Neural progenitor cell (in vitro differentiated cells): ENCODE data around the gene SPANXN2. TPM values are rescaled to one million over a fixed set of nuclear protein-coding genes. Genes with fewer than 3 reads are reported as not detected.
"Not testable (repeated sequence)": the region's sequence is repeated elsewhere in the genome, so short reads cannot be mapped to it uniquely, and the experiment has no call there.

Experiments used
- DNase-seq: peaks from one replicate; pipeline ENCODE4 v3.0.0-alpha.2; 2016; ENCODE audit warnings: low spot score
- H2AFZ ChIP-seq: fragments of 200-600 bp; sonication (generic); replicated peaks from 2 replicates; pipeline ENCODE4 v1.6.1; 2016; ENCODE audit warnings: antibody characterized with exemption
- H3F3A ChIP-seq: fragments of 200-600 bp; sonication (generic); 2 replicates; pipeline ENCODE4 v1.6.1; 2016; ENCODE audit warnings: antibody characterized with exemption, low read depth
- H3K27ac ChIP-seq: fragments of 200-600 bp; sonication (generic); 2 replicates; pipeline ENCODE4 v1.5.1; 2016; ENCODE audit warnings: mild to moderate bottlenecking
- H3K27me3 ChIP-seq: fragments of 200-600 bp; sonication (generic); 2 replicates; pipeline ENCODE4 v1.6.1; 2016; ENCODE audit warnings: mild to moderate bottlenecking, moderate library complexity
- H3K36me3 ChIP-seq: fragments of 200-600 bp; sonication (generic); 2 replicates; pipeline ENCODE4 v1.5.1; 2016
- H3K4me1 ChIP-seq: fragments of 200-600 bp; sonication (generic); 2 replicates; pipeline ENCODE4 v1.6.1; 2016; ENCODE audit warnings: mixed run types
- H3K4me2 ChIP-seq: fragments of 200-600 bp; sonication (generic); 2 replicates; pipeline ENCODE4 v1.6.1; 2016
- H3K4me3 ChIP-seq: fragments of 200-600 bp; sonication (generic); 2 replicates; pipeline ENCODE4 v1.5.1; 2016
- H3K79me2 ChIP-seq: fragments of 200-600 bp; sonication (generic); 2 replicates; pipeline ENCODE4 v1.6.1; 2016; ENCODE audit warnings: low read depth
- H3K9ac ChIP-seq: fragments of 200-600 bp; sonication (generic); 2 replicates; pipeline ENCODE4 v1.6.1; 2016
- H3K9me3 ChIP-seq: fragments of 200-600 bp; sonication (generic); 2 replicates; pipeline ENCODE4 v1.5.1; 2016; ENCODE audit warnings: low read depth
- H4K20me1 ChIP-seq: fragments of 200-600 bp; sonication (generic); 2 replicates; pipeline ENCODE4 v1.6.1; 2016; ENCODE audit warnings: low read depth
- H3K27ac Mint-ChIP-seq: 3 replicates; pipeline ENCODE4 v1.8.0; 2021; ENCODE audit warnings: mixed read lengths
- H3K27me3 Mint-ChIP-seq: 2 replicates; pipeline ENCODE4 v1.8.0; 2022; ENCODE audit warnings: low read depth, mild to moderate bottlenecking, inconsistent platforms, moderate library complexity, mixed read lengths; ENCODE audit not compliant: insufficient read depth
- H3K36me3 Mint-ChIP-seq: 3 replicates; pipeline ENCODE4 v1.8.0; 2021; ENCODE audit warnings: mixed read lengths
- H3K4me1 Mint-ChIP-seq: 3 replicates; pipeline ENCODE4 v1.8.0; 2021; ENCODE audit warnings: mixed read lengths
- H3K4me3 Mint-ChIP-seq: 3 replicates; pipeline ENCODE4 v1.8.0; 2021; ENCODE audit warnings: mild to moderate bottlenecking, moderate library complexity, mixed read lengths
- H3K9me3 Mint-ChIP-seq: 3 replicates; pipeline ENCODE4 v1.8.0; 2020; ENCODE audit warnings: mixed read lengths
- EZH2 ChIP-seq: fragments of 200-600 bp; sonication (generic); IDR thresholded peaks from 2 replicates; pipeline ENCODE4 v1.6.1; 2017; ENCODE audit warnings: antibody characterized with exemption, mild to moderate bottlenecking, moderate library complexity
- EZH2phosphoT487 ChIP-seq: fragments of 200-600 bp; sonication (generic); IDR thresholded peaks from 2 replicates; pipeline ENCODE4 v1.6.1; 2017; ENCODE audit warnings: antibody characterized with exemption
- total RNA-seq: library from RNA; depleted of rRNA; stranded (reverse); fragments of >200 nt; gene quantifications from 2 replicates; pipeline ENCODE4 v1.2.3, GENCODE V29; 2015; ENCODE audit warnings: low replicate concordance
- TF ChIP-seq, protein P1 (sequence below): fragments of 200-600 bp; sonication (generic); IDR thresholded peaks from 2 replicates; pipeline ENCODE4 v1.5.1; 2017; ENCODE audit warnings: antibody characterized with exemption, mild to moderate bottlenecking

Gene SPANXN2, protein sequence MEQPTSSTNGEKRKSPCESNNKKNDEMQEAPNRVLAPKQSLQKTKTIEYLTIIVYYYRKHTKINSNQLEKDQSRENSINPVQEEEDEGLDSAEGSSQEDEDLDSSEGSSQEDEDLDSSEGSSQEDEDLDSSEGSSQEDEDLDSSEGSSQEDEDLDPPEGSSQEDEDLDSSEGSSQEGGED
- not detected in 2 replicates for total RNA-seq

DNA sequence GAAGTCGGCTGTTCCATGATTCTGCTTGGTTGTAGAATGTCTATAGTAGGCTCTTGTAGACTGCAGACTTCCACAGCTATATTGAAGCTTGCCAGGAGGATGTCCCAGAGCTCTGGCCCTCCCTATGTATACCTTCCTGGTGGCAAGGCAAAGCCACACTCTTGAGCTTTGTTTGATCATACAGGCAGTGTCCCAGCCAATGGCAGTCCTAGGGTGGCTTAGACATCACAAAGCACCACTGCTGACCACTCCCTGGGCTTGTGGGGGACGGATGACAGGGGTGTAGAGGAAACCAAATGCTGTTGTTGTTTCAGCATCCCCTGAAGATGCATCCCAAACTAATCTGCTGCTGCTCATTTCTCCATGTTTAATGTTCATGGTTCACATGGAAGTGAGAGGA, at the start of gene SPANXN2:
TSS of gene SPANXN2 (minus strand) at position 101 of the 400 bp plus-strand sequence. CDS start at position 17, 84 bp downstream.
- not testable (repeated sequence) for H3K4me1 Mint-ChIP-seq, H3F3A ChIP-seq, H4K20me1 ChIP-seq, DNase-seq, H2AFZ ChIP-seq, H3K27ac Mint-ChIP-seq, H3K4me2 ChIP-seq, H3K4me3 Mint-ChIP-seq, H3K9me3 Mint-ChIP-seq, H3K79me2 ChIP-seq, H3K36me3 ChIP-seq, H3K36me3 Mint-ChIP-seq, H3K9me3 ChIP-seq, H3K27me3 Mint-ChIP-seq, H3K4me3 ChIP-seq, H3K27me3 ChIP-seq, H3K27ac ChIP-seq, H3K9ac ChIP-seq, H3K4me1 ChIP-seq

DNA sequence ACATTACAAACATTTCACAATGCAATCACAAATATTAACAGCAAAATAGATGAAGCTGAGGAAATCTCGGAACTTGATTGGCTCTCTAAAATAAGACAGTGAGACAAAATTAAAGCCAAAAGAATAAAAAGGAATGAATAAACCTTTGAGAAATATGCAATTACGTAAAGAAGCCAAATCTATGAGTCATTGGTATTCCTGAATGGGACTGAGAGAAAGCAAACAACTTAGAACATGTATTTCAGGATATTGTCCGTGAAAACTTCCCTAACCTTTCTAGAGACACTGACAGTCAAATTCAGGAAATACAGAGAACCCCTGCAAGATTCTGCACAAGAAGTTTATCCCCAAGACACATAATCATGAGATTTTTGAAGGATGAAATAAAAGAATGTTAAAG, 48.4 kb upstream of the SPANXN2 start:
- Mint-ChIP-seq H3K4me1 (no peaks in the 10 kb centered on the region), H3K9me3 (peaks cover 22% of the 10 kb centered on the region)
- H3K4me2 ChIP-seq, result no peak overlapping the region

DNA sequence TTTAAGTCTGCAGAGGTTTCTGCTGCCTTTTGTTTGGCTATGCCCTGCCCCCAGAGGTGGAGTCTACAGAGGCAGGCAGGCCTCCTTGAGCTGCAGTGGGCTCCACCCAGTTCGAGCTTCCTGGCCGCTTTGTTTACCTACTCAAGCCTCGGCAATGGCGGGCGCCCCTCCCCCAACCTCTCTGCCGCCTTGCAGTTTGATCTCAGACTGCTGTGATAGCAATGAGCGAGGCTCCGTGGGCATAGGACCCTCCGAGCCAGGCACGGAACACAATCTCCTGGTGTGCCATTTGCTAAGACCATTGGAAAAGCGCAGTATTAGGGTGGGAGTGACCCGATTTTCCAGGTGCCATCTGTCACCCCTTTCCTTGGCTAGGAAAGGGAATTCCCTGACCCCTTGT, 47.2 kb upstream of the SPANXN2 start:
- H3K4me2 ChIP-seq, H3K36me3 ChIP-seq, H3K79me2 ChIP-seq, H3K9ac ChIP-seq, H3K27ac Mint-ChIP-seq, H3K27me3 ChIP-seq, H3K36me3 Mint-ChIP-seq, H3F3A ChIP-seq, H2AFZ ChIP-seq, H4K20me1 ChIP-seq, H3K4me3 Mint-ChIP-seq, H3K27me3 Mint-ChIP-seq, H3K4me1 ChIP-seq, DNase-seq, H3K4me1 Mint-ChIP-seq, H3K9me3 ChIP-seq, H3K4me3 ChIP-seq, H3K27ac ChIP-seq: not testable (repeated sequence)
- peaks cover 22% of the 10 kb centered on the region for H3K9me3 Mint-ChIP-seq

More for the DNA sequence above, 48.4 kb upstream of the SPANXN2 start:
- TF ChIP-seq, protein P1, sequence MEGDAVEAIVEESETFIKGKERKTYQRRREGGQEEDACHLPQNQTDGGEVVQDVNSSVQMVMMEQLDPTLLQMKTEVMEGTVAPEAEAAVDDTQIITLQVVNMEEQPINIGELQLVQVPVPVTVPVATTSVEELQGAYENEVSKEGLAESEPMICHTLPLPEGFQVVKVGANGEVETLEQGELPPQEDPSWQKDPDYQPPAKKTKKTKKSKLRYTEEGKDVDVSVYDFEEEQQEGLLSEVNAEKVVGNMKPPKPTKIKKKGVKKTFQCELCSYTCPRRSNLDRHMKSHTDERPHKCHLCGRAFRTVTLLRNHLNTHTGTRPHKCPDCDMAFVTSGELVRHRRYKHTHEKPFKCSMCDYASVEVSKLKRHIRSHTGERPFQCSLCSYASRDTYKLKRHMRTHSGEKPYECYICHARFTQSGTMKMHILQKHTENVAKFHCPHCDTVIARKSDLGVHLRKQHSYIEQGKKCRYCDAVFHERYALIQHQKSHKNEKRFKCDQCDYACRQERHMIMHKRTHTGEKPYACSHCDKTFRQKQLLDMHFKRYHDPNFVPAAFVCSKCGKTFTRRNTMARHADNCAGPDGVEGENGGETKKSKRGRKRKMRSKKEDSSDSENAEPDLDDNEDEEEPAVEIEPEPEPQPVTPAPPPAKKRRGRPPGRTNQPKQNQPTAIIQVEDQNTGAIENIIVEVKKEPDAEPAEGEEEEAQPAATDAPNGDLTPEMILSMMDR, result no peak
- no peak for TF ChIP-seq EZH2
- no peak for TF ChIP-seq EZH2phosphoT487
- Histone ChIP-seq H2AFZ (no peak overlapping the region), H3K79me2 (no peaks in the 10 kb centered on the region), H3F3A (no peaks in the 10 kb centered on the region), H3K27me3 (no peaks in the 10 kb centered on the region), H4K20me1 (no peaks in the 10 kb centered on the region), H3K27ac (no peak overlapping the region), H3K9ac (no peak overlapping the region), H3K4me1 (no peaks in the 10 kb centered on the region), H3K36me3 (no peaks in the 10 kb centered on the region), H3K4me3 (no peak overlapping the region), H3K9me3 (no peaks in the 10 kb centered on the region)
- no peak for DNase-seq
- H3K4me3 Mint-ChIP-seq, result no peak overlapping the region
- peaks cover 2% of the 10 kb centered on the region for H3K27me3 Mint-ChIP-seq
- no peak overlapping the region for H3K27ac Mint-ChIP-seq
- H3K36me3 Mint-ChIP-seq, result no peaks in the 10 kb centered on the region

DNA sequence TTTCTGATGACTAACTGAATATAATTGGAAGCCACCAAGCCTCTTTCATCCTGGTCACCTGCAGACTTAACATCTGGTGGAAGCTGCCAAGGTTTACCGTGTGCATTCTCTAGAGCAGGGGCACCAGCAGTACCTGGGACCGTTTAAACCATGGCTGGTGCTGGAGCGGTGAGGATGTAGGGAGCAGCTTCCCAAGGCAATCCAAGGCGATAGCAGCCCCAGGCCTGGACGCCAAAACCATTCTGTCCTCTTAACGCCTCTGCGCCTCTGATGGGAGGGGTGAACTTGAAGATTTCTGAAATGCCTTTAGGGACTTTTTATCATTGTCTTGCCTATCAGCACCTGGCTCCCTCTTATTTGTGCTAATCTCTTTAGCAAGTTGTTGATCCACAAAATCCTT, 37.3 kb upstream of the SPANXN2 start:
- no peaks in the 10 kb centered on the region for H3K27me3 Mint-ChIP-seq
- H2AFZ ChIP-seq, result no peak overlapping the region
- no peaks in the 10 kb centered on the region for H3K36me3 Mint-ChIP-seq
- no peaks in the 10 kb centered on the region for H3F3A ChIP-seq
- H3K4me3 ChIP-seq, result peak overlapping the region; percentile 22
- H3K4me1 ChIP-seq, result no peaks in the 10 kb centered on the region
- H3K4me2 ChIP-seq, result no peak overlapping the region
- no peak overlapping the region for H3K4me3 Mint-ChIP-seq
- H4K20me1 ChIP-seq, result no peaks in the 10 kb centered on the region
- H3K27me3 ChIP-seq, result no peaks in the 10 kb centered on the region
- H3K27ac Mint-ChIP-seq, result no peak overlapping the region
- H3K79me2 ChIP-seq, result no peaks in the 10 kb centered on the region
- no peak overlapping the region for H3K27ac ChIP-seq
- H3K4me1 Mint-ChIP-seq, result no peaks in the 10 kb centered on the region
- no peaks in the 10 kb centered on the region for H3K36me3 ChIP-seq
- peaks cover 3% of the 10 kb centered on the region for H3K9me3 Mint-ChIP-seq
- peaks cover 4% of the 10 kb centered on the region for H3K9me3 ChIP-seq
- TF ChIP-seq EZH2, result no peak
- TF ChIP-seq EZH2phosphoT487, result no peak
- TF ChIP-seq, protein P1, result no peak
- no peak overlapping the region for H3K9ac ChIP-seq
- DNase-seq, result no peak
